DOHH2 (cell line): ENCODE measurements around the gene SGMS2.

Experiments used
- H3F3A ChIP-seq: fragments of 200-600 bp; sonication (generic), shearing (Covaris generic); 2 replicates; pipeline ENCODE4 v1.6.0; 2016; ENCODE audit warnings: antibody characterized with exemption, mild to moderate bottlenecking; ENCODE audit not compliant: control insufficient read depth, insufficient read depth
- H3K27ac ChIP-seq: fragments of 200-600 bp; sonication (generic); 2 replicates; pipeline ENCODE4 v1.5.1; 2014; ENCODE audit warnings: low read depth, mild to moderate bottlenecking, low read length, moderate library complexity
- H3K27me3 ChIP-seq: fragments of 200-600 bp; sonication (generic); 2 replicates; pipeline ENCODE4 v1.6.1; 2014; ENCODE audit warnings: mild to moderate bottlenecking, low read length, mixed read lengths; ENCODE audit not compliant: control insufficient read depth
- H3K36me3 ChIP-seq: fragments of 200-600 bp; sonication (generic); 2 replicates; pipeline ENCODE4 v1.6.1; 2014; ENCODE audit warnings: mild to moderate bottlenecking, low read length, moderate library complexity, mixed read lengths; ENCODE audit not compliant: control insufficient read depth
- H3K4me1 ChIP-seq: fragments of 200-600 bp; sonication (generic); 2 replicates; pipeline ENCODE4 v1.6.1; 2014; ENCODE audit warnings: mild to moderate bottlenecking, low read length, mixed read lengths; ENCODE audit not compliant: control insufficient read depth
- H3K4me2 ChIP-seq: fragments of 200-600 bp; sonication (generic); 2 replicates; pipeline ENCODE4 v1.6.0; 2014; ENCODE audit warnings: mild to moderate bottlenecking, low read length, moderate library complexity
- H3K4me3 ChIP-seq: fragments of 200-600 bp; sonication (generic); 2 replicates; pipeline ENCODE4 v1.5.1; 2014; ENCODE audit warnings: mild to moderate bottlenecking, low read length, mixed read lengths
- H3K79me2 ChIP-seq: fragments of 200-600 bp; sonication (generic); 2 replicates; pipeline ENCODE4 v1.6.1; 2014; ENCODE audit warnings: mild to moderate bottlenecking, low read length, mixed read lengths; ENCODE audit not compliant: control insufficient read depth
- H3K9me2 ChIP-seq: fragments of 200-600 bp; sonication (generic); replicated peaks from 2 replicates; pipeline ENCODE4 v1.6.1; 2014; ENCODE audit warnings: mild to moderate bottlenecking, low read length, mixed read lengths; ENCODE audit not compliant: control insufficient read depth
- H3K9me3 ChIP-seq: fragments of 200-600 bp; sonication (generic); 2 replicates; pipeline ENCODE4 v1.6.1; 2014; ENCODE audit warnings: antibody characterized with exemption, low read length, mixed read lengths; ENCODE audit not compliant: control insufficient read depth, insufficient read depth
- H4K20me1 ChIP-seq: fragments of 200-600 bp; sonication (generic); 2 replicates; pipeline ENCODE4 v1.6.0; 2014; ENCODE audit warnings: low read depth, mild to moderate bottlenecking, antibody characterized with exemption, low read length, moderate library complexity; ENCODE audit not compliant: control insufficient read depth, insufficient read depth
- CTCF ChIP-seq: fragments of 200-600 bp; sonication (generic); IDR thresholded peaks from one replicate; pipeline ENCODE4 v1.5.1; 2014; ENCODE audit warnings: antibody characterized with exemption, mild to moderate bottlenecking, low read depth, low read length; ENCODE audit not compliant: poor library complexity, severe bottlenecking
- EZH2phosphoT487 ChIP-seq: fragments of 200-600 bp; sonication (generic); IDR thresholded peaks from 2 replicates; pipeline ENCODE4 v1.6.1; 2017; ENCODE audit warnings: borderline replicate concordance, mild to moderate bottlenecking, antibody characterized with exemption, low read length, moderate library complexity, mixed read lengths

Gene SGMS2

GRCh38 chr4:107801766-107802211 lies 22.9 kb upstream of the SGMS2 start:
- no peaks in the 10 kb centered on the region for H3K9me3 ChIP-seq
- H3K4me3 ChIP-seq: no peak overlapping the region
- H3K36me3 ChIP-seq: no peaks in the 10 kb centered on the region
- no peaks in the 10 kb centered on the region for H4K20me1 ChIP-seq
- no peaks in the 10 kb centered on the region for H3K9me2 ChIP-seq
- H3F3A ChIP-seq: no peaks in the 10 kb centered on the region
- H3K4me2 ChIP-seq: no peak overlapping the region
- no peak overlapping the region for H3K27ac ChIP-seq
- H3K4me1 ChIP-seq: no peaks in the 10 kb centered on the region
- no peaks in the 10 kb centered on the region for H3K79me2 ChIP-seq
- no peaks in the 10 kb centered on the region; the same call in 1 of the 2 replicates for H3K27me3 ChIP-seq
- TF ChIP-seq EZH2phosphoT487: no peak

GRCh38 chr4:107804956-107805355 lies 19.8 kb upstream of the SGMS2 start:
- no peak for TF ChIP-seq EZH2phosphoT487
- TF ChIP-seq CTCF: no peak
- no peaks in the 10 kb centered on the region for H3K36me3 ChIP-seq
- H4K20me1 ChIP-seq: no peaks in the 10 kb centered on the region
- no peaks in the 10 kb centered on the region for H3K9me2 ChIP-seq
- no peaks in the 10 kb centered on the region for H3K79me2 ChIP-seq
- H3K4me1 ChIP-seq: no peaks in the 10 kb centered on the region
- H3K9me3 ChIP-seq: no peaks in the 10 kb centered on the region
- no peak overlapping the region for H3K4me3 ChIP-seq
- H3K4me2 ChIP-seq: no peak overlapping the region
- no peaks in the 10 kb centered on the region for H3F3A ChIP-seq
- H3K27me3 ChIP-seq: no peaks in the 10 kb centered on the region; the same call in 1 of the 2 replicates
- H3K27ac ChIP-seq: no peak overlapping the region

GRCh38 chr4:107806196-107806595 lies 18.5 kb upstream of the SGMS2 start:
- Histone ChIP-seq H3K4me2 (no peak overlapping the region), H3F3A (no peaks in the 10 kb centered on the region), H3K36me3 (no peaks in the 10 kb centered on the region), H3K4me1 (no peaks in the 10 kb centered on the region), H3K9me2 (no peaks in the 10 kb centered on the region), H3K4me3 (no peak overlapping the region), H3K79me2 (no peaks in the 10 kb centered on the region), H3K9me3 (no peaks in the 10 kb centered on the region), H4K20me1 (no peaks in the 10 kb centered on the region), H3K27ac (no peak overlapping the region), H3K27me3 (no peaks in the 10 kb centered on the region)
- TF ChIP-seq EZH2phosphoT487 (no peak), CTCF (no peak)

GRCh38 chr4:107808572-107808971 lies 16.2 kb upstream of the SGMS2 start:
- H3K36me3 ChIP-seq: no peaks in the 10 kb centered on the region
- H3K27me3 ChIP-seq: no peaks in the 10 kb centered on the region
- H3K27ac ChIP-seq: no peak overlapping the region
- H3K4me3 ChIP-seq: no peak overlapping the region
- H3K4me1 ChIP-seq: no peaks in the 10 kb centered on the region
- no peaks in the 10 kb centered on the region for H3F3A ChIP-seq
- no peaks in the 10 kb centered on the region for H3K79me2 ChIP-seq
- no peaks in the 10 kb centered on the region for H3K9me3 ChIP-seq
- no peaks in the 10 kb centered on the region for H4K20me1 ChIP-seq
- H3K9me2 ChIP-seq: no peaks in the 10 kb centered on the region
- TF ChIP-seq CTCF (no peak), EZH2phosphoT487 (no peak)
- H3K4me2 ChIP-seq: no peak overlapping the region
